GM23248 (cell line): ENCODE measurements around the gene SART1. TPM values are rescaled to one million over a fixed set of nuclear protein-coding genes. Genes with fewer than 3 reads are reported as not detected.
A peak's percentile ranks its signal among the peaks of the same experiment; 100 is the strongest.

Experiments
- DNase-seq: peaks from one replicate; pipeline ENCODE4 v3.0.0-alpha.2; 2015
- H2AFZ ChIP-seq: fragments of 200-600 bp; sonication (generic); 2 replicates; pipeline ENCODE4 v1.6.1; 2016; ENCODE audit warnings: antibody characterized with exemption
- H3F3A ChIP-seq: fragments of 200-600 bp; sonication (generic); 2 replicates; pipeline ENCODE4 v1.6.1; 2016; ENCODE audit warnings: mild to moderate bottlenecking, antibody characterized with exemption, mixed run types; ENCODE audit not compliant: insufficient read depth
- H3K27ac ChIP-seq: fragments of 200-600 bp; sonication (generic); 2 replicates; pipeline ENCODE4 v1.5.1; 2016; ENCODE audit warnings: mild to moderate bottlenecking
- H3K27me3 ChIP-seq: fragments of 200-600 bp; sonication (generic); replicated peaks from 2 replicates; pipeline ENCODE4 v1.6.1; 2016; ENCODE audit warnings: mild to moderate bottlenecking; ENCODE audit not compliant: insufficient read depth
- H3K36me3 ChIP-seq: fragments of 200-600 bp; sonication (generic); 2 replicates; pipeline ENCODE4 v1.6.1; 2016; ENCODE audit warnings: low read depth, mild to moderate bottlenecking
- H3K4me1 ChIP-seq: fragments of 200-600 bp; sonication (generic); 2 replicates; pipeline ENCODE4 v1.6.1; 2016; ENCODE audit warnings: mild to moderate bottlenecking; ENCODE audit not compliant: insufficient read depth
- H3K4me2 ChIP-seq: fragments of 200-600 bp; sonication (generic); one replicate; pipeline ENCODE4 v1.6.1; 2016; ENCODE audit warnings: mild to moderate bottlenecking; ENCODE audit not compliant: unreplicated experiment
- H3K4me3 ChIP-seq: fragments of 200-600 bp; sonication (generic); 2 replicates; pipeline ENCODE4 v1.5.1; 2016; ENCODE audit warnings: mild to moderate bottlenecking
- H3K79me2 ChIP-seq: fragments of 200-600 bp; sonication (generic); 2 replicates; pipeline ENCODE4 v1.6.1; 2016; ENCODE audit warnings: mild to moderate bottlenecking; ENCODE audit not compliant: insufficient read depth
- H3K9ac ChIP-seq: fragments of 200-600 bp; sonication (generic); 2 replicates; pipeline ENCODE4 v1.6.1; 2016; ENCODE audit warnings: mild to moderate bottlenecking
- H3K9me2 ChIP-seq: fragments of 200-600 bp; sonication (generic); 2 replicates; pipeline ENCODE4 v1.6.1; 2016; ENCODE audit warnings: mixed run types, mild to moderate bottlenecking, moderate library complexity; ENCODE audit not compliant: insufficient read depth
- H3K9me3 ChIP-seq: fragments of 200-600 bp; sonication (generic); one replicate; pipeline ENCODE4 v1.6.1; 2017; ENCODE audit warnings: low read depth
- H4K20me1 ChIP-seq: fragments of 200-600 bp; sonication (generic); 2 replicates; pipeline ENCODE4 v1.6.0; 2016; ENCODE audit not compliant: insufficient read depth
- EZH2 ChIP-seq: fragments of 200-600 bp; sonication (generic); IDR thresholded peaks from 2 replicates; pipeline ENCODE4 v1.6.1; 2018; ENCODE audit warnings: antibody characterized with exemption, mild to moderate bottlenecking; ENCODE audit not compliant: insufficient read depth, poor library complexity, severe bottlenecking
- EZH2phosphoT487 ChIP-seq: fragments of 200-600 bp; sonication (generic); IDR thresholded peaks from 2 replicates; pipeline ENCODE4 v1.6.1; 2018; ENCODE audit warnings: antibody characterized with exemption, moderate library complexity, mild to moderate bottlenecking, low read depth; ENCODE audit not compliant: insufficient read depth
- WGBS, 2 experiments: methylation state at CpG; one replicate each; pipeline ENCODE4 v1.1.6; 2015 to 2017; ENCODE audit warnings: low lambda C conversion rate in 2 of 2, low coverage in 1 of 2; ENCODE audit errors: missing lambda C conversion rate in 2 of 2; 5-methylcytosine and 5-hydroxymethylcytosine counted together
- in situ Hi-C: fragments of 300-500 bp; cut with MboI; formaldehyde crosslinking; loops from 2 replicates; pipeline ENCODE4 v1.15.0; 2020
- polyA plus RNA-seq: library from polyadenylated mRNA; unstranded; fragments of >200 nt; fragmentation: Nextera tagmentation; extraction: Ambion mirVana; gene quantifications from 2 replicates; pipeline ENCODE4 v1.2.1, GENCODE V29; 2016
- total RNA-seq: library from RNA; depleted of rRNA; stranded (reverse); fragments of >200 nt; shearing (Covaris generic); gene quantifications from 2 replicates; pipeline ENCODE4 v1.2.3, GENCODE V29; 2014

The SART1 gene
- total and polyA plus RNA-seq, 2 experiments from 2014 or later: 27.7 to 48.6 TPM

GRCh38 chr11:66015454-66015881 lies 53.9 kb downstream of the SART1 start:
- Histone ChIP-seq H3K9me3 (no peaks in the 10 kb centered on the region), H3K4me3 (no peak overlapping the region), H2AFZ (peak overlapping the region; percentile 31), H3K4me2 (peak overlapping the region; percentile 29), H3K4me1 (peaks cover 28% of the 10 kb centered on the region), H4K20me1 (no peaks in the 10 kb centered on the region), H3K79me2 (no peaks in the 10 kb centered on the region), H3F3A (no peaks in the 10 kb centered on the region), H3K9ac (peak overlapping the region; percentile 37; the same call in 1 of the 2 replicates), H3K27me3 (no peaks in the 10 kb centered on the region), H3K27ac (peak overlapping the region; percentile 74), H3K36me3 (no peaks in the 10 kb centered on the region), H3K9me2 (no peaks in the 10 kb centered on the region)
- in situ Hi-C loops: no loop called here
- DNase-seq: peak; percentile 61
- TF ChIP-seq EZH2 (no peak), EZH2phosphoT487 (no peak)
- WGBS, 2 experiments: 24 to 37% methylated on average over 7 of the region's 7 CpGs

- H3K4me2 ChIP-seq: peak overlapping the region; percentile 29
- TF ChIP-seq EZH2: no peak
- no peak for TF ChIP-seq EZH2phosphoT487
- H3K4me1 ChIP-seq: peaks cover 35% of the 10 kb centered on the region
- H3K9me2 ChIP-seq: no peaks in the 10 kb centered on the region
- peak; percentile 39 for DNase-seq
- no peaks in the 10 kb centered on the region for H3K36me3 ChIP-seq
- H4K20me1 ChIP-seq: no peaks in the 10 kb centered on the region
- no peaks in the 10 kb centered on the region for H3K79me2 ChIP-seq
- H3K9ac ChIP-seq: peak overlapping the region; percentile 37; the same call in 1 of the 2 replicates
- H3K27ac ChIP-seq: peak overlapping the region; percentile 74
- 72 to 74% methylated on average over 16 of the region's 18 CpGs for WGBS, 2 experiments
- H3K4me3 ChIP-seq: no peak overlapping the region
- H3K27me3 ChIP-seq: no peaks in the 10 kb centered on the region
- H3F3A ChIP-seq: no peaks in the 10 kb centered on the region
- H3K9me3 ChIP-seq: no peaks in the 10 kb centered on the region
- in situ Hi-C loops: no loop called here
- peak overlapping the region; percentile 31 for H2AFZ ChIP-seq
Observed at GRCh38 chr11:66015936-66016792, 54.6 kb downstream of the SART1 start.

- in situ Hi-C loops: no loop called here
- Histone ChIP-seq H3K4me3 (no peak overlapping the region), H2AFZ (no peak overlapping the region), H3K4me1 (peaks cover 36% of the 10 kb centered on the region), H3K36me3 (no peaks in the 10 kb centered on the region), H3K9me2 (no peaks in the 10 kb centered on the region), H3K4me2 (no peak overlapping the region), H4K20me1 (no peaks in the 10 kb centered on the region), H3K27me3 (no peaks in the 10 kb centered on the region), H3K9ac (no peak overlapping the region), H3K79me2 (no peaks in the 10 kb centered on the region), H3K9me3 (no peaks in the 10 kb centered on the region), H3K27ac (no peak overlapping the region), H3F3A (no peaks in the 10 kb centered on the region)
- DNase-seq: no peak
- no peak for TF ChIP-seq EZH2phosphoT487
- TF ChIP-seq EZH2: no peak
- 84 to 85% methylated on average over 9 to 10 of the region's 10 CpGs for WGBS, 2 experiments
Observed at GRCh38 chr11:66016793-66017177, 55.3 kb downstream of the SART1 start.

GRCh38 chr11:66017321-66017720 lies 55.8 kb downstream of the SART1 start:
- DNase-seq: no peak
- H3K4me1 ChIP-seq: peaks cover 40% of the 10 kb centered on the region
- 66 to 100% methylated on average over 2 to 4 of the region's 4 CpGs for WGBS, 2 experiments

More at GRCh38 chr11:66017321-66017720, 55.8 kb downstream of the SART1 start:
- Histone ChIP-seq H3F3A (no peaks in the 10 kb centered on the region), H3K27ac (no peak overlapping the region), H3K9me2 (no peaks in the 10 kb centered on the region), H3K27me3 (no peaks in the 10 kb centered on the region), H3K9ac (no peak overlapping the region), H4K20me1 (no peaks in the 10 kb centered on the region), H2AFZ (no peak overlapping the region), H3K36me3 (no peaks in the 10 kb centered on the region), H3K4me2 (no peak overlapping the region), H3K9me3 (no peaks in the 10 kb centered on the region), H3K79me2 (no peaks in the 10 kb centered on the region), H3K4me3 (no peak overlapping the region)
- TF ChIP-seq EZH2phosphoT487: no peak
- TF ChIP-seq EZH2: no peak
- in situ Hi-C loops: no loop called here
